Transverse colon (tissue), 4 donors: ENCODE measurements around the gene SEPTIN5.

Experiments
- CTCF ChIP-seq, 5 experiments: fragments of 200-600 bp in 3 of 5; fragments of 450-650 bp in 2 of 5; sonication (generic) in 3 of 5; IDR thresholded peaks; 1 replicate in 2 of 5; 2 replicates in 3 of 5; pipeline ENCODE4 v1.5.1; 2016 to 2017; ENCODE audit warnings: antibody characterized with exemption in 5 of 5, inconsistent platforms in 3 of 5, mild to moderate bottlenecking in 2 of 5, moderate library complexity in 1 of 5
- EP300 ChIP-seq: sonication (generic); formaldehyde crosslinking; IDR thresholded peaks from one replicate; pipeline ENCODE4 v1.6.1; 2017; ENCODE audit warnings: antibody characterized with exemption, low read depth
- POLR2A ChIP-seq: fragments of 450-650 bp; IDR thresholded peaks from one replicate; pipeline ENCODE4 v1.6.1; 2016; ENCODE audit warnings: antibody characterized with exemption, mild to moderate bottlenecking, moderate library complexity
- POLR2AphosphoS5 ChIP-seq, 3 donors: sonication (generic); formaldehyde crosslinking; IDR thresholded peaks; one replicate each; pipeline ENCODE4 v1.6.1; 2016; ENCODE audit warnings: antibody characterized with exemption in 3 of 3

- TF ChIP-seq CTCF (IDR thresholded peaks at IDR 0.05) = no peak
- TF ChIP-seq POLR2AphosphoS5 (IDR thresholded peaks at IDR 0.05) = no peak
- no peak for TF ChIP-seq POLR2A
- TF ChIP-seq EP300 = no peak
These were observed 34.8 kb downstream of the SEPTIN5 start for GRCh38 chr22:19748991-19749664.
